NCI-H1436 (cell line): ENCODE results near the gene TUBB1.

Experiments
- DNase-seq: peaks from one replicate; lab custom pipeline; 2025; lab: John Stamatoyannopoulos, UW

TUBB1 gene

GRCh38 chr20:58989196-58989595 is 30.0 kb upstream of the TUBB1 start:
- DNase-seq: no peak

- DNase-seq: no peak
These were observed 28.4 kb upstream of the TUBB1 start for GRCh38 chr20:58990651-58991445.

GRCh38 chr20:58991715-58992114 is 27.5 kb upstream of the TUBB1 start:
- DNase-seq: no peak

- no peak for DNase-seq
These were observed 26.3 kb upstream of the TUBB1 start for GRCh38 chr20:58992911-58993310.

DNA sequence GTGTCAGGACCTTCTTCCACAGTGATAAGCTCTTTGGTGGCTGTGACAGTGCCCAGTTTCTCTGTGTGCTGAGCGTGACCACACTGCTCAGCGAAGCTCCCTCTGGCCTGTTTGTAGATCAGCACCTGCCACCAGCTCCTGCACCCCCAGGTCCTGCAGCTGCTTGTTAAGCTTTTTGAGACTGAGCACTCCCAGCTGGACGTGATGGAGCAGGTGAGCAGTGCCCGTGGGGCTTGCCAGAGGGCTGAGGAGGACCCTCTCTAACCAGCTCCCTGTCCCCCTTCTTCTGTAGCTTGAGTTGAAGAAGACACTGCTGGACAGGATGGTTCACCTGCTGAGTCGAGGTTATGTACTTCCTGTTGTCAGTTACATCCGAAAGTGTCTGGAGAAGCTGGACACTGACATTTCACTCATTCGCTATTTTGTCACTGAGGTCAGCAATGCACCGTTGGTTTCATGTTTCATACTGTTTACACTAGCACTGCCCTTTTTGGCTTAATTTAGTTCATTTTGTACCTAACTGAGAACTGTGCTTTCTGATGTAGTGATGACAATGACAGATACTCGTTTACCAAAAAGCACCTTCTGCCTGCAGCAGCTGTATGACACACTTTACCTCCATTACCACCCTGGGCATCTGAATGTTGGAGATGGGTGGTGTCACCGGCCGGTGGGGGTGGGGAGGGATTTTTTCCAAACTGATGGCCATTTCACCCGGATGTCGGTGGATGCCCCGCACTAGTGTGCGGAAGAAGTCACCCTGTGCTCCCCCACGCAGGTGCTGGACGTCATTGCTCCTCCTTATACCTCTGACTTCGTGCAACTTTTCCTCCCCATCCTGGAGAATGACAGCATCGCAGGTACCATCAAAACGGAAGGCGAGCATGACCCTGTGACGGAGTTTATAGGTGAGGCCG is 25.6 kb upstream of the TUBB1 start:
- no peak for DNase-seq

GRCh38 chr20:58994390-58995159 is 24.7 kb upstream of the TUBB1 start:
- no peak for DNase-seq

GRCh38 chr20:58995461-58996225 is 23.6 kb upstream of the TUBB1 start:
- DNase-seq: no peak

GRCh38 chr20:58996226-58996611 is 23.0 kb upstream of the TUBB1 start:
- no peak for DNase-seq

GRCh38 chr20:58997141-58997770 is 22.0 kb upstream of the TUBB1 start:
- no peak for DNase-seq

GRCh38 chr20:58998656-58999055 is 20.6 kb upstream of the TUBB1 start:
- no peak for DNase-seq

- no peak for DNase-seq
These were observed 18.9 kb upstream of the TUBB1 start for GRCh38 chr20:59000326-59000725.

- DNase-seq: no peak
These were observed 18.2 kb upstream of the TUBB1 start for GRCh38 chr20:59001068-59001448.

DNA sequence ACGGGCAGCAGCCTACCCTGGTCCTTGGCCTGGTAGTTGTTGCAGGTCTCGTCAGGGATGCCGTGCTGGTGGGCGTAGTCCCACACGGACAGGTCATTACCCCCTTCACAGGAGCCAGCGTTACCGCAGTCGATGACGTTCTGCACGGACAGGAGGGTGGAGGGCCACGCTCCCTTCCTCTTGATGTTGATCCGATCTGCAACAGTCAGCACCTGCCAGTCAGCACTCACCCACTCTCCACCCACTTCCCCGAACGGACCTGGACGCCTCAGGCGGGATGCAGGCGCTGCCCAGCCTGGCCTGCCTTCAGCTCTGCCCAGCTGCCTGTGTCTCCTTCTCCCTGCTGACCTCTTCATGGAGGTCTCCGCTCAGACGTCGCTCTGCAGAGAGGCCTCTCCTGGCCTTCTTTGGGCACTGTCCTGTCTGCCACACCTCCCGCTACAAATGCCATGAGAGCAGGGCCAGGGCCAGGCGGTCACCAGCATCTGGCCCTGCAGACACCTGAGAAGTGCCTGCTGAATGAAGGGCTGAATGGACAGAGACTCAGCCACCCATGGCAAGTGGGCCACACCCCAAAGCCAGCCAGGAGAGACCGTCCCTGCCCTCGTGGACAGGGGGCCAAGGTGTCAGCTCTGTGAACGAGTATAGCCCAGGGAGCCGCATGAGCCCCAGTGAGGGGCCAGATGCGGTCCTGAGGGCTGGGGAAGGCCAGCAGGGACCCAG is 17.6 kb upstream of the TUBB1 start:
- DNase-seq: no peak

- DNase-seq: no peak
These were observed 16.8 kb upstream of the TUBB1 start for GRCh38 chr20:59002388-59002787.

DNA sequence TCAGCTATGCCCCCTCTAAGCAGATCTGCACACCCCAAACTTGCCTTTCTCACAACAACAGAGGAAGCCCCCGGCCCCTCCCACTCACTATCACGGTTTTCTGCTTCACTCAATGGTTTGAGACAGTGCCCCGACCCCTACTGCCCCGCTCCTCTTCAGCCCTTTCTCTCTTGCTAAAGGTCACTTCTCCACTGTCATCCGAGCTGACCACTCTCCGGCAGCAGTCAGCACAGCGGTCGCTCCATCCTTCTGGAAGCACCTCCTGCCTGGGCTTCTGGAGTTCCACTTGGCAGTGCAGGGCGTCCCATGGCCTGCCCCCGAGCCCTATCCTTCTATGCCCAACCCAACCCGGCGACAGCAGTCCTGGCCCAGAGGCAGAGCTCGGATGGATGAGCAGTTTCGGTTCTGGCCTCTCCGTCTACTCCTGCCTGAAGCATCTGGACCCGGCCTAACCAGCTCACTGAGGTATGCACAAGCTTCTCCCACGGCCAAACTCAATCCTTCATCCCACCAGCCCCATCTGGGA is 16.3 kb upstream of the TUBB1 start:
- no peak for DNase-seq

DNA sequence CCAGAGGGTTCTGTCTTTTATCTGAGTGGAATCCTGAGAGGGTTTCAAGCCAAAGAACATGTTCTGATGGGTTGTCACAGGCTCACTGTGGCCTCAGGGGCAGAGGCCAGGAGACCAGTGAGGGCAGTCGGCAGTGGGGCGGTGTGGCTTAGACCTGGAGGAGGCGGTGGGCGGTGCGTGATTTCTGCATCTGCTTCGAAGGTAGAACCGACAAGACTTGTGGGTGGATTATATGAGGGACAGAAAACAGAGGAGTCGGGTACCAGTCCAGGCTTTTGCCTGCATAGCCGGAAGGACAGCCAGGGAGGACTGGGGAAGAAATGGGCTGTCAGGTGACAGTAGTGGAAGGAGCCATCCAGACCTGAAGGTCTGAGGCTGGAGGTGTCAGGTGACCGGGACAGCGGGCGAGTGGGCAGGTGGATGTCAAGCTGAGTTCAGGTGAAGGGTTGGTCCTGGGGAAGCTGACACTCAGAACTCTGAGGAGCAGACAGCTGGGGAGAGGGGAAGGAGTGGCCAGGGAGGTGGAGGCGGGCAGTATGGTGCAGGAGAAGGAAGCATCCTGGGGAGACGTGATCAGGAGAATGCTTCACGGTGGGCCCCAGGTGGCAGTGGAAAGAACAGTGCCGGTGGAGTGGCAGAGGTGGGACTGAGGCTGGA is 15.3 kb upstream of the TUBB1 start:
- DNase-seq: no peak

- DNase-seq: no peak
These were observed 14.8 kb upstream of the TUBB1 start for GRCh38 chr20:59004493-59004762.

- DNase-seq: no peak
These were observed 14.3 kb upstream of the TUBB1 start for GRCh38 chr20:59004763-59005522.

DNA sequence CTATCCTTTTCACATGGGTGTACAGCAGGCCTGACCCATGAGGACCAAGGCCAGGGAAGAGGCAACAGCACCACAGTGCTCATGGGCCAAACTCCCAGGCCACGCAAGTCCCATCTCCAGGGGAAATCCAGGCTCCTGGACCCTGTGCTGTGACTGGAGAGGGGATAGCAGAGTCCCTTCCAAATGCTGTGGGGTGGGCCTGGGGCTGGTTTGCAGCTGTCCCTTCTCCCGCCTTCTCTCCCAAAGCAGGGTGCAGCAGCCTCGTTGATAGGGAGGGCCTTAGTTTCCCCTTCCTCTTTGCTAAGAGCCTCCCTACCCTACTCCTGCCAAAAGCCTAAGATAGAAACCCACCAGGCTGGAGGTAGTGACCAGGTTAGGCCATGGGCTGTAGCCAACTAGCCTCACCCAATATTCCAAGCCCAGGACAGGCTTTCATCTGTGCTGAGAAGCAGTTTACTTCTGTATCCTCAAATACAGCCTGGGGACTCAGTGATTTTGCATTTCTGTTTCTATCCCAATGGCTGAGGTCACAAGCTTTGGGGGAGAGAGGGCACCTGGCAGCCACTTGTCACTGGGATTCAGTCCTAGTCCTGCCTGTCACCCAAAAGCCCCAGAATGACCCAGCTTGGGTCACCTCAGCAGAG is 13.6 kb upstream of the TUBB1 start:
- DNase-seq: no peak
